ENCODE data around the gene SGMS1. TPM values are rescaled to one million over a fixed set of nuclear protein-coding genes. Genes with fewer than 3 reads are reported as not detected.

The SGMS1 gene
- total RNA-seq, 4 donors from 2014 or later: 28.3 to 44.5 (median 41.7) TPM

GRCh38 chr10:50501924-50502452, 121.8 kb downstream of the SGMS1 start:
- intact Hi-C loops (cut with DNase I; ENCODE audit: low total_unique reads): no loop called here
- 55 to 62% methylated on average over 1 of the region's 1 CpG for WGBS, 2 donors (ENCODE audit: low coverage in 1 of 2)
- TF ChIP-seq EP300 (IDR thresholded peaks at IDR 0.05; ENCODE audit: low read depth) (no peak), CTCF (IDR thresholded peaks at IDR 0.05) (no peak), POLR2A (IDR thresholded peaks at IDR 0.05) (no peak), POLR2AphosphoS5 (IDR thresholded peaks at IDR 0.05) (no peak)
- H3K36me3 ChIP-seq: no peaks in the 10 kb centered on the region
- H3K9me3 ChIP-seq: no peaks in the 10 kb centered on the region
- no peak overlapping the region for H3K27ac ChIP-seq
- DNase-seq: no peak
- no peaks in the 10 kb centered on the region for H3K27me3 ChIP-seq
- no peak overlapping the region for H3K4me3 ChIP-seq
- in situ Hi-C loops (cut with MboI; ENCODE audit: low pct_ligation_motif_present in 1 of 4, low pct_unique_long_range_greater_than_20kb in 1 of 4, low sequenced_read_pairs in 3 of 4): no loop called here
- H3K4me1 ChIP-seq: peaks cover 0 to 12% (median 3%) of the 10 kb centered on the region in 4 donors

- no peaks in the 10 kb centered on the region for H3K36me3 ChIP-seq
- in situ Hi-C loops (cut with MboI; ENCODE audit: low pct_ligation_motif_present in 1 of 4, low pct_unique_long_range_greater_than_20kb in 1 of 4, low sequenced_read_pairs in 3 of 4) (no loop called here), intact Hi-C loops (cut with DNase I; ENCODE audit: low total_unique reads) (no loop called here)
- H3K4me1 ChIP-seq: peaks cover 0 to 12% (median 3%) of the 10 kb centered on the region in 4 donors
- TF ChIP-seq CTCF (IDR thresholded peaks at IDR 0.05): no peak
- no peak for TF ChIP-seq EP300 (IDR thresholded peaks at IDR 0.05; ENCODE audit: low read depth)
- TF ChIP-seq POLR2AphosphoS5 (IDR thresholded peaks at IDR 0.05): no peak
- no peak overlapping the region for H3K4me3 ChIP-seq
- WGBS, 2 donors (ENCODE audit: low coverage in 1 of 2): 77 to 78% methylated on average over 2 of the region's 2 CpGs
- no peak for DNase-seq
- no peak overlapping the region for H3K27ac ChIP-seq
- no peaks in the 10 kb centered on the region for H3K27me3 ChIP-seq
- no peaks in the 10 kb centered on the region for H3K9me3 ChIP-seq
These were observed 122.3 kb downstream of the SGMS1 start for GRCh38 chr10:50501478-50501877.

- no peak for TF ChIP-seq EP300 (IDR thresholded peaks at IDR 0.05; ENCODE audit: low read depth)
- TF ChIP-seq CTCF (IDR thresholded peaks at IDR 0.05): no peak
- no peak for TF ChIP-seq POLR2A (IDR thresholded peaks at IDR 0.05)
- TF ChIP-seq POLR2AphosphoS5 (IDR thresholded peaks at IDR 0.05): no peak
- no peak overlapping the region for H3K27ac ChIP-seq
- in situ Hi-C loops (cut with MboI; ENCODE audit: low pct_ligation_motif_present in 1 of 4, low pct_unique_long_range_greater_than_20kb in 1 of 4, low sequenced_read_pairs in 3 of 4): no loop called here
- DNase-seq: no peak
- intact Hi-C loops (cut with DNase I; ENCODE audit: low total_unique reads): no loop called here
- H3K4me1 ChIP-seq: peaks cover 0 to 12% (median 3%) of the 10 kb centered on the region in 4 donors
- H3K27me3 ChIP-seq: no peaks in the 10 kb centered on the region
- H3K36me3 ChIP-seq: no peaks in the 10 kb centered on the region
- no peaks in the 10 kb centered on the region for H3K9me3 ChIP-seq
- 83 to 97% methylated on average over 1 of the region's 1 CpG for WGBS, 2 donors (ENCODE audit: low coverage in 1 of 2)
- H3K4me3 ChIP-seq: no peak overlapping the region
These were observed 125.3 kb downstream of the SGMS1 start for GRCh38 chr10:50498465-50498864.

- Histone ChIP-seq H3K9me3 (no peaks in the 10 kb centered on the region), H3K4me1 (peaks cover 0 to 12% (median 3%) of the 10 kb centered on the region in 4 donors), H3K27me3 (no peaks in the 10 kb centered on the region), H3K27ac (peak overlapping the region in 1 of 4 donors; percentile 18), H3K36me3 (no peaks in the 10 kb centered on the region), H3K4me3 (no peak overlapping the region)
- DNase-seq: no peak
- in situ Hi-C loops (cut with MboI; ENCODE audit: low pct_ligation_motif_present in 1 of 4, low pct_unique_long_range_greater_than_20kb in 1 of 4, low sequenced_read_pairs in 3 of 4): no loop called here
- intact Hi-C loops (cut with DNase I; ENCODE audit: low total_unique reads): no loop called here
- no peak for TF ChIP-seq POLR2A (IDR thresholded peaks at IDR 0.05)
- TF ChIP-seq CTCF (IDR thresholded peaks at IDR 0.05): no peak
- TF ChIP-seq POLR2AphosphoS5 (IDR thresholded peaks at IDR 0.05): no peak
- TF ChIP-seq EP300 (IDR thresholded peaks at IDR 0.05; ENCODE audit: low read depth): no peak
These were observed 126.0 kb downstream of the SGMS1 start for GRCh38 chr10:50497758-50498157.

All from transverse colon (tissue), 4 donors.